RPMI8226 (cell line): ENCODE results near the gene SLC12A3.
"Not testable (repeated sequence)": the region's sequence is repeated elsewhere in the genome, so short reads cannot be mapped to it uniquely, and the experiment has no call there.

Experiments
- DNase-seq: peaks from one replicate; pipeline ENCODE4 v3.0.0-alpha.2; 2015

Gene SLC12A3

GRCh38 chr16:56869513-56870275 lies 4.7 kb downstream of the SLC12A3 start:
- DNase-seq = peak; percentile 56

GRCh38 chr16:56870276-56870888 lies 5.4 kb downstream of the SLC12A3 start:
- DNase-seq = no peak

GRCh38 chr16:56871172-56871593 lies 6.2 kb downstream of the SLC12A3 start:
- DNase-seq = peak; percentile 59

- DNase-seq = no peak
Observed at GRCh38 chr16:56872863-56873391, 7.9 kb downstream of the SLC12A3 start.

GRCh38 chr16:56874800-56875199 lies 9.8 kb downstream of the SLC12A3 start:
- DNase-seq = no peak

GRCh38 chr16:56876048-56876447 lies 11.0 kb downstream of the SLC12A3 start:
- no peak for DNase-seq

GRCh38 chr16:56877486-56878182 lies 12.6 kb downstream of the SLC12A3 start:
- no peak for DNase-seq

GRCh38 chr16:56878282-56878854 lies 13.4 kb downstream of the SLC12A3 start:
- no peak for DNase-seq

- no peak for DNase-seq
Observed at GRCh38 chr16:56879276-56879675, 14.3 kb downstream of the SLC12A3 start.

GRCh38 chr16:56880176-56880575 lies 15.2 kb downstream of the SLC12A3 start:
- no peak for DNase-seq

- no peak for DNase-seq
Observed at GRCh38 chr16:56880685-56881084, 15.7 kb downstream of the SLC12A3 start.

GRCh38 chr16:56882077-56882800 lies 17.2 kb downstream of the SLC12A3 start:
- DNase-seq = no peak

GRCh38 chr16:56883586-56883985 lies 18.6 kb downstream of the SLC12A3 start:
- DNase-seq = no peak

- no peak for DNase-seq
Observed at GRCh38 chr16:56884026-56884582, 19.1 kb downstream of the SLC12A3 start.

GRCh38 chr16:56884929-56885328 lies 19.9 kb downstream of the SLC12A3 start:
- DNase-seq = not testable (repeated sequence)

- no peak for DNase-seq
Observed at GRCh38 chr16:56885446-56886162, 20.6 kb downstream of the SLC12A3 start.

- no peak for DNase-seq
Observed at GRCh38 chr16:56886296-56886695, 21.3 kb downstream of the SLC12A3 start.

GRCh38 chr16:56886826-56887225 lies 21.8 kb downstream of the SLC12A3 start:
- DNase-seq = no peak

GRCh38 chr16:56888806-56889205 lies 23.8 kb downstream of the SLC12A3 start:
- peak; percentile 93 for DNase-seq

GRCh38 chr16:56889206-56889605 lies 24.2 kb downstream of the SLC12A3 start:
- no peak for DNase-seq

- DNase-seq = no peak
Observed at GRCh38 chr16:56891685-56892084, 26.7 kb downstream of the SLC12A3 start.

- no peak for DNase-seq
Observed at GRCh38 chr16:56892705-56893104, 27.7 kb downstream of the SLC12A3 start.
